HCT116 (cell line): Measurements from ENCODE around the gene MYO3B.

Source experiments
- EZH2 ChIP-seq: fragments of 200-600 bp; sonication (generic); IDR thresholded peaks from 2 replicates; pipeline ENCODE4 v1.6.1; 2017; ENCODE audit warnings: antibody characterized with exemption, mixed run types
- SRF ChIP-seq: IDR thresholded peaks from 2 replicates; pipeline ENCODE4 v1.6.1; 2012; ENCODE audit warnings: low read depth
- TF ChIP-seq, protein P1 (sequence below), 3 experiments: fragments of 200-600 bp in 1 of 3; sonication (generic) in 1 of 3; IDR thresholded peaks in 2 of 3; conservative IDR thresholded peaks in 1 of 3; 2 replicates each; pipeline ENCODE4 v1.5.1; 2012 to 2017; ENCODE audit warnings: low read depth in 2 of 3, low read length in 2 of 3, antibody characterized with exemption in 1 of 3, borderline replicate concordance in 1 of 3, control low read depth in 1 of 3, mild to moderate bottlenecking in 1 of 3, mixed read lengths in 1 of 3, mixed run types in 1 of 3, moderate library complexity in 1 of 3; ENCODE audit not compliant: insufficient read depth in 1 of 3
- TF ChIP-seq, protein P2 (sequence below): IDR thresholded peaks from 2 replicates; pipeline ENCODE4 v1.6.1; 2012; ENCODE audit warnings: low read depth
- TF ChIP-seq, protein P3 (sequence below): IDR thresholded peaks from 2 replicates; pipeline ENCODE4 v1.6.1; 2012

- TF ChIP-seq, protein P1, sequence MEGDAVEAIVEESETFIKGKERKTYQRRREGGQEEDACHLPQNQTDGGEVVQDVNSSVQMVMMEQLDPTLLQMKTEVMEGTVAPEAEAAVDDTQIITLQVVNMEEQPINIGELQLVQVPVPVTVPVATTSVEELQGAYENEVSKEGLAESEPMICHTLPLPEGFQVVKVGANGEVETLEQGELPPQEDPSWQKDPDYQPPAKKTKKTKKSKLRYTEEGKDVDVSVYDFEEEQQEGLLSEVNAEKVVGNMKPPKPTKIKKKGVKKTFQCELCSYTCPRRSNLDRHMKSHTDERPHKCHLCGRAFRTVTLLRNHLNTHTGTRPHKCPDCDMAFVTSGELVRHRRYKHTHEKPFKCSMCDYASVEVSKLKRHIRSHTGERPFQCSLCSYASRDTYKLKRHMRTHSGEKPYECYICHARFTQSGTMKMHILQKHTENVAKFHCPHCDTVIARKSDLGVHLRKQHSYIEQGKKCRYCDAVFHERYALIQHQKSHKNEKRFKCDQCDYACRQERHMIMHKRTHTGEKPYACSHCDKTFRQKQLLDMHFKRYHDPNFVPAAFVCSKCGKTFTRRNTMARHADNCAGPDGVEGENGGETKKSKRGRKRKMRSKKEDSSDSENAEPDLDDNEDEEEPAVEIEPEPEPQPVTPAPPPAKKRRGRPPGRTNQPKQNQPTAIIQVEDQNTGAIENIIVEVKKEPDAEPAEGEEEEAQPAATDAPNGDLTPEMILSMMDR (IDR thresholded peaks at IDR 0.05 in 2 of 3, conservative IDR thresholded peaks at IDR 0.05 in 1 of 3; ENCODE audit: borderline replicate concordance in 1 of 3, insufficient read depth in 1 of 3, low read depth in 2 of 3, low read length in 2 of 3) = no peak
- TF ChIP-seq EZH2 (no peak), SRF (no peak)
- TF ChIP-seq, protein P2, sequence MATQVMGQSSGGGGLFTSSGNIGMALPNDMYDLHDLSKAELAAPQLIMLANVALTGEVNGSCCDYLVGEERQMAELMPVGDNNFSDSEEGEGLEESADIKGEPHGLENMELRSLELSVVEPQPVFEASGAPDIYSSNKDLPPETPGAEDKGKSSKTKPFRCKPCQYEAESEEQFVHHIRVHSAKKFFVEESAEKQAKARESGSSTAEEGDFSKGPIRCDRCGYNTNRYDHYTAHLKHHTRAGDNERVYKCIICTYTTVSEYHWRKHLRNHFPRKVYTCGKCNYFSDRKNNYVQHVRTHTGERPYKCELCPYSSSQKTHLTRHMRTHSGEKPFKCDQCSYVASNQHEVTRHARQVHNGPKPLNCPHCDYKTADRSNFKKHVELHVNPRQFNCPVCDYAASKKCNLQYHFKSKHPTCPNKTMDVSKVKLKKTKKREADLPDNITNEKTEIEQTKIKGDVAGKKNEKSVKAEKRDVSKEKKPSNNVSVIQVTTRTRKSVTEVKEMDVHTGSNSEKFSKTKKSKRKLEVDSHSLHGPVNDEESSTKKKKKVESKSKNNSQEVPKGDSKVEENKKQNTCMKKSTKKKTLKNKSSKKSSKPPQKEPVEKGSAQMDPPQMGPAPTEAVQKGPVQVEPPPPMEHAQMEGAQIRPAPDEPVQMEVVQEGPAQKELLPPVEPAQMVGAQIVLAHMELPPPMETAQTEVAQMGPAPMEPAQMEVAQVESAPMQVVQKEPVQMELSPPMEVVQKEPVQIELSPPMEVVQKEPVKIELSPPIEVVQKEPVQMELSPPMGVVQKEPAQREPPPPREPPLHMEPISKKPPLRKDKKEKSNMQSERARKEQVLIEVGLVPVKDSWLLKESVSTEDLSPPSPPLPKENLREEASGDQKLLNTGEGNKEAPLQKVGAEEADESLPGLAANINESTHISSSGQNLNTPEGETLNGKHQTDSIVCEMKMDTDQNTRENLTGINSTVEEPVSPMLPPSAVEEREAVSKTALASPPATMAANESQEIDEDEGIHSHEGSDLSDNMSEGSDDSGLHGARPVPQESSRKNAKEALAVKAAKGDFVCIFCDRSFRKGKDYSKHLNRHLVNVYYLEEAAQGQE = no peak
- TF ChIP-seq, protein P3, sequence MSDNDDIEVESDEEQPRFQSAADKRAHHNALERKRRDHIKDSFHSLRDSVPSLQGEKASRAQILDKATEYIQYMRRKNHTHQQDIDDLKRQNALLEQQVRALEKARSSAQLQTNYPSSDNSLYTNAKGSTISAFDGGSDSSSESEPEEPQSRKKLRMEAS = no peak
These were observed 246.0 kb downstream of the MYO3B start for GRCh38 chr2:170423919-170424318.
